ENCODE results near the gene PPIP5K1. TPM values are rescaled to one million over a fixed set of nuclear protein-coding genes. Genes with fewer than 3 reads are reported as not detected.
A peak's percentile ranks its signal among the peaks of the same experiment; 100 is the strongest.

The PPIP5K1 gene
- total RNA-seq, 1 donor from 2014 or later = 37.9 TPM

GRCh38 chr15:43531018-43531670 lies 58.9 kb downstream of the PPIP5K1 start:
- DNase-seq (ENCODE audit: low read depth, low spot score) = no peak
- H3K9me3 Mint-ChIP-seq = peaks cover under 1% of the 10 kb centered on the region
- H3K36me3 Mint-ChIP-seq (ENCODE audit: low read depth) = peaks cover 13% of the 10 kb centered on the region
- no peaks in the 10 kb centered on the region for H3K27me3 Mint-ChIP-seq (ENCODE audit: low read depth)
- TF ChIP-seq CTCF (conservative IDR thresholded peaks at IDR 0.05) = no peak
- peaks cover 7% of the 10 kb centered on the region for H3K4me1 Mint-ChIP-seq
- peak overlapping the region; percentile 36 for H3K4me3 Mint-ChIP-seq
- peak overlapping the region; percentile 55 for H3K27ac Mint-ChIP-seq (ENCODE audit: unreplicated experiment)

GRCh38 chr15:43529587-43530345 lies 60.2 kb downstream of the PPIP5K1 start:
- Mint-ChIP-seq H3K4me1 (peaks cover 7% of the 10 kb centered on the region), H3K9me3 (peaks cover 5% of the 10 kb centered on the region), H3K27ac (ENCODE audit: unreplicated experiment) (no peak overlapping the region), H3K36me3 (ENCODE audit: low read depth) (peaks cover 20% of the 10 kb centered on the region), H3K4me3 (no peak overlapping the region), H3K27me3 (ENCODE audit: low read depth) (no peaks in the 10 kb centered on the region)
- no peak for DNase-seq (ENCODE audit: low read depth, low spot score)
- no peak for TF ChIP-seq CTCF (conservative IDR thresholded peaks at IDR 0.05)

- no peak overlapping the region for H3K4me3 Mint-ChIP-seq
- no peaks in the 10 kb centered on the region for H3K27me3 Mint-ChIP-seq (ENCODE audit: low read depth)
- H3K27ac Mint-ChIP-seq (ENCODE audit: unreplicated experiment) = no peak overlapping the region
- DNase-seq (ENCODE audit: low read depth, low spot score) = no peak
- H3K4me1 Mint-ChIP-seq = peaks cover 7% of the 10 kb centered on the region
- peaks cover 5% of the 10 kb centered on the region for H3K9me3 Mint-ChIP-seq
- no peak for TF ChIP-seq CTCF (conservative IDR thresholded peaks at IDR 0.05)
- H3K36me3 Mint-ChIP-seq (ENCODE audit: low read depth) = peaks cover 23% of the 10 kb centered on the region
Measured at GRCh38 chr15:43529141-43529540, 60.9 kb downstream of the PPIP5K1 start.

- no peak overlapping the region for H3K4me3 Mint-ChIP-seq
- H3K36me3 Mint-ChIP-seq (ENCODE audit: low read depth) = peaks cover 29% of the 10 kb centered on the region
- H3K9me3 Mint-ChIP-seq = peaks cover 5% of the 10 kb centered on the region
- peaks cover 7% of the 10 kb centered on the region for H3K4me1 Mint-ChIP-seq
- no peak overlapping the region for H3K27ac Mint-ChIP-seq (ENCODE audit: unreplicated experiment)
- TF ChIP-seq CTCF (conservative IDR thresholded peaks at IDR 0.05) = no peak
- no peaks in the 10 kb centered on the region for H3K27me3 Mint-ChIP-seq (ENCODE audit: low read depth)
- DNase-seq (ENCODE audit: low read depth, low spot score) = no peak
Measured at GRCh38 chr15:43528542-43529007, 61.4 kb downstream of the PPIP5K1 start.

GRCh38 chr15:43527802-43528541 lies 62.0 kb downstream of the PPIP5K1 start:
- Mint-ChIP-seq H3K9me3 (peaks cover 8% of the 10 kb centered on the region), H3K36me3 (ENCODE audit: low read depth) (peaks cover 35% of the 10 kb centered on the region), H3K27ac (ENCODE audit: unreplicated experiment) (no peak overlapping the region), H3K4me3 (no peak overlapping the region), H3K4me1 (peaks cover 7% of the 10 kb centered on the region), H3K27me3 (ENCODE audit: low read depth) (no peaks in the 10 kb centered on the region)
- DNase-seq (ENCODE audit: low read depth, low spot score) = no peak
- TF ChIP-seq CTCF (conservative IDR thresholded peaks at IDR 0.05) = no peak
